ENCODE measurements around the gene RASD2. TPM values are rescaled to one million over a fixed set of nuclear protein-coding genes. Genes with fewer than 3 reads are reported as not detected.

Gene RASD2
- total RNA-seq, 4 donors from 2014 or later, result 4.7 to 45.9 (median 16.0) TPM

DNA sequence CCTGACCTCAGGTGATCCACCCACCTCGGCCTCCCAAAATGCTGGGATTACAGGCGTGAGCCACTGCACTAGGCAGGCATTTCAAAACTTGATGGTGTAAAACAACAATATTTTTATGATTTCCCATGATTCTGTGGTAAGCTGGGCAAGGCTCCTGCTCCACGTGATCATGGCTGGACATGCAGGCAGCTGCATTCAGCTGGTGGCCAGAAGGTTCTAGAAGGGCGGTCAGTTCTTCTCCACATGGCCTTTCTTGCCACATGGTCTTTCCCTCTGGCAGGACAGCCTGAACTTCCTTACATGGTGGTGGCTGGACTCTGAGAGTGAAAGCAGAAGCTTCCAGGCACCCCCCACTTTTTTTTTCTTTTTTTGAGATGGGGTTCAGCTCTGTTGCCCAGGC, 9.9 kb upstream of the RASD2 start:
- no peak for TF ChIP-seq POLR2A (IDR thresholded peaks at IDR 0.05)
- TF ChIP-seq, protein P1, sequence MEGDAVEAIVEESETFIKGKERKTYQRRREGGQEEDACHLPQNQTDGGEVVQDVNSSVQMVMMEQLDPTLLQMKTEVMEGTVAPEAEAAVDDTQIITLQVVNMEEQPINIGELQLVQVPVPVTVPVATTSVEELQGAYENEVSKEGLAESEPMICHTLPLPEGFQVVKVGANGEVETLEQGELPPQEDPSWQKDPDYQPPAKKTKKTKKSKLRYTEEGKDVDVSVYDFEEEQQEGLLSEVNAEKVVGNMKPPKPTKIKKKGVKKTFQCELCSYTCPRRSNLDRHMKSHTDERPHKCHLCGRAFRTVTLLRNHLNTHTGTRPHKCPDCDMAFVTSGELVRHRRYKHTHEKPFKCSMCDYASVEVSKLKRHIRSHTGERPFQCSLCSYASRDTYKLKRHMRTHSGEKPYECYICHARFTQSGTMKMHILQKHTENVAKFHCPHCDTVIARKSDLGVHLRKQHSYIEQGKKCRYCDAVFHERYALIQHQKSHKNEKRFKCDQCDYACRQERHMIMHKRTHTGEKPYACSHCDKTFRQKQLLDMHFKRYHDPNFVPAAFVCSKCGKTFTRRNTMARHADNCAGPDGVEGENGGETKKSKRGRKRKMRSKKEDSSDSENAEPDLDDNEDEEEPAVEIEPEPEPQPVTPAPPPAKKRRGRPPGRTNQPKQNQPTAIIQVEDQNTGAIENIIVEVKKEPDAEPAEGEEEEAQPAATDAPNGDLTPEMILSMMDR (IDR thresholded peaks at IDR 0.05), result no peak
- no peak for TF ChIP-seq EP300 (IDR thresholded peaks at IDR 0.05)
- TF ChIP-seq POLR2AphosphoS5 (IDR thresholded peaks at IDR 0.05), result no peak
- Histone ChIP-seq H3K4me3 (no peak overlapping the region), H3K36me3 (no peaks in the 10 kb centered on the region), H3K27me3 (no peaks in the 10 kb centered on the region), H3K4me1 (peaks cover 0 to 8% (median 0%) of the 10 kb centered on the region in 3 donors), H3K27ac (no peak overlapping the region), H3K9me3 (peaks cover 0 to 7% (median 0%) of the 10 kb centered on the region in 3 donors)
- no peak for ATAC-seq
- WGBS, 2 donors (ENCODE audit: low coverage in 1 of 2), result 57 to 87% methylated on average over 1 to 3 of the region's 4 CpGs

DNA sequence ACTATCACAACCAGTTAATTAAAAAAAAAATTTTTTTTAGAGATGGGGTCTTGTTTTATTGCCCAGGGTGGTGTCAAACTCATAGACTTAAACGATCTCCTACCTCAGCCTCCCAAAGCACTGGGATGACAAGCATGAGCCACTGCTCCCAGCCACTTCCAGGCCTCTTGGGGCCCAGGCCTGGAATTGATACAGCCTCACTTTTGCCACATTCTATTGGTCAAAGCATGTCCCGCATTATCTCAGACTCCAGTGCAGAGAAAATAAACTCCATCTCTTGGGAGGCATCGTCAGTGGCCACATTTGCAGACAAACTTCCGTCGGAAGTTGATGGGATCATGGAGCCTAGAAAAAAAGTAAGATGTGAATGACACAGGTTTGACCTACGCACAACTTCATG, 9.4 kb upstream of the RASD2 start:
- 79 to 83% methylated on average over 5 to 6 of the region's 6 CpGs for WGBS, 2 donors (ENCODE audit: low coverage in 1 of 2)
- no peak for ATAC-seq
- H3K9me3 ChIP-seq, result peaks cover 0 to 7% (median 0%) of the 10 kb centered on the region in 3 donors
- H3K4me3 ChIP-seq, result no peak overlapping the region
- TF ChIP-seq POLR2A (IDR thresholded peaks at IDR 0.05) (no peak), POLR2AphosphoS5 (IDR thresholded peaks at IDR 0.05) (no peak), EP300 (IDR thresholded peaks at IDR 0.05) (no peak)
- TF ChIP-seq, protein P1 (IDR thresholded peaks at IDR 0.05), result no peak
- no peak overlapping the region for H3K27ac ChIP-seq
- peaks cover 0 to 9% (median 0%) of the 10 kb centered on the region in 3 donors for H3K4me1 ChIP-seq
- H3K27me3 ChIP-seq, result no peaks in the 10 kb centered on the region
- no peaks in the 10 kb centered on the region for H3K36me3 ChIP-seq

DNA sequence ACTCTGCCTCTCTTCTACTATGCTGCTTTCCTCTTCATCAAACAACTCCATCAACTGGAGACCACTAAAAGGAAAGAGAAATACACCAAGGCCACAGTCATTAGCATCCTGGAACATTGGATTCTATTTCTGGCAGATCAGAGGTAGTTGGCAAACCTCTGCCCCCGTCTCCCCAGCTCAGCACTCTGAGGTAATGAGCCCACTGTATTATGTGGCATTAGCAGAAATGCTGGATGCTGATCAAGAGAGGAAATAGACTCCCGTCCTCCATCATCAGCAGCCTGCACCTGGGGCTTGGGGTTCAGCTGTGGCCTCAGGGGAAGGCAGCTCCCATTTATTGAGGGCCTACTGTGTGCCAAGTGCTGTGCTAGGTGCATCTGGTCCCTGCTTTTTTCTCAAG, 9.0 kb upstream of the RASD2 start:
- Histone ChIP-seq H3K36me3 (no peaks in the 10 kb centered on the region), H3K4me3 (no peak overlapping the region), H3K27me3 (no peaks in the 10 kb centered on the region), H3K4me1 (peaks cover 0 to 14% (median 0%) of the 10 kb centered on the region in 3 donors), H3K9me3 (peaks cover 0 to 7% (median 0%) of the 10 kb centered on the region in 3 donors), H3K27ac (no peak overlapping the region)
- TF ChIP-seq EP300 (IDR thresholded peaks at IDR 0.05), result no peak
- TF ChIP-seq POLR2A (IDR thresholded peaks at IDR 0.05), result no peak
- no peak for TF ChIP-seq POLR2AphosphoS5 (IDR thresholded peaks at IDR 0.05)
- TF ChIP-seq, protein P1 (IDR thresholded peaks at IDR 0.05), result no peak
- WGBS, 2 donors (ENCODE audit: low coverage in 1 of 2), result 48 to 60% methylated on average over 2 of the region's 2 CpGs
- ATAC-seq, result no peak

DNA sequence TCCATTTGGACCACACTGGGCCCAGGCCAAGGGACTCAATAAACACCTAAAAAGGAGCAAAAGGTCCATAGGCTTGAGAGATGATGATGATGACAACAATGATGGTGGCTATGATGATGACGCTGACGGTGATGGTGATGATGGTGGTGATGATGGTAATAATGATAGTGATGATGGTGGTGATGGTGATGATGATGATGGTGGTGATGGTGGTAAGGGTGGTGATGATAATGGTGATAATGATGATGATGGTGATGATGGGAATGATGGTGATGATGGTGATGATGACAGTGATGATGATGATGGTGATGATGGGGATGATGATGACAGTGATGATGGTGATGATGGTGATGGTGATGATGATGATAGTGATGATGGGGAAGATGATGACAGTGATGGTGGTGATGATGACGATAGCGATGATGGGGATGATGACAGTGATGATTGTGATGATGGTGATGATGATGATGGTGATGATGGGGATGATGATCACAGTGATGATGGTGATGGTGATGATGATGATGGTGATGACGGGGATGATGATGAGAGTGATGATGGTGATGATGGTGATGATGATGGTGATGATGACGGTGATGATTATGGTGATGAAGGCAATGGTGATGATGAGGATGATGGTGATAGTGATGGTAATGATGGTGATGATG, 7.1 kb upstream of the RASD2 start:
- no peak for TF ChIP-seq POLR2A (IDR thresholded peaks at IDR 0.05)
- no peak for TF ChIP-seq POLR2AphosphoS5 (IDR thresholded peaks at IDR 0.05)
- no peak for TF ChIP-seq EP300 (IDR thresholded peaks at IDR 0.05)
- TF ChIP-seq, protein P1 (IDR thresholded peaks at IDR 0.05), result no peak
- WGBS, 2 donors (ENCODE audit: low coverage in 1 of 2), result 71 to 94% methylated on average over 4 to 6 of the region's 6 CpGs
- Histone ChIP-seq H3K9me3 (peaks cover 0 to 7% (median 0%) of the 10 kb centered on the region in 3 donors), H3K4me1 (peaks cover 0 to 25% (median 0%) of the 10 kb centered on the region in 3 donors), H3K27ac (no peak overlapping the region), H3K36me3 (no peaks in the 10 kb centered on the region), H3K4me3 (no peak overlapping the region), H3K27me3 (no peaks in the 10 kb centered on the region)
- ATAC-seq, result no peak

DNA sequence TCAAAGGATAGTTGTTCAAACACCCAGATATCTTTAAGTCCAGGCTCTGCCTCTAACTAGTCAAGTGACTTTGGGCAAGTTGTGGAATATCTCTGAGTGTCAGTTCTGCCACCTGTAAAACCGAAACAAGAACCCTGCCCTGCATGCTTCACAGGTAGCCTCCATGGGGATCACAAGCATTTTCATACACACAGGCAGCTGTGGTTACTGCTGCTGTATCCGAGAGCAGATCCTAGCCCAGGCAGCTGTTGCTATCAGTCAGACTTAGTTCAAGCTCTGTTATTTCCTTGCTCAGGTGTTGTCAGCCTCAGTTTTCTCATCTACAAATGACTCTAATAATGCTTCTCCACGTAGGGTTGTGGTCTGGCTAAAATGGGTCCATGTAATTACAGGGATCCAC, 6.5 kb upstream of the RASD2 start:
- no peak for ATAC-seq
- Histone ChIP-seq H3K36me3 (no peaks in the 10 kb centered on the region), H3K4me3 (no peak overlapping the region), H3K27me3 (no peaks in the 10 kb centered on the region), H3K4me1 (peaks cover 0 to 31% (median 0%) of the 10 kb centered on the region in 3 donors), H3K27ac (no peak overlapping the region), H3K9me3 (peaks cover 0 to 3% (median 0%) of the 10 kb centered on the region in 3 donors)
- TF ChIP-seq POLR2A (IDR thresholded peaks at IDR 0.05), result no peak
- TF ChIP-seq, protein P1 (IDR thresholded peaks at IDR 0.05), result no peak
- no peak for TF ChIP-seq EP300 (IDR thresholded peaks at IDR 0.05)
- TF ChIP-seq POLR2AphosphoS5 (IDR thresholded peaks at IDR 0.05), result no peak
- 58 to 79% methylated on average over 3 of the region's 3 CpGs for WGBS, 2 donors (ENCODE audit: low coverage in 1 of 2)
